ENCODE measurements around the gene ITFG1. TPM values are rescaled to one million over a fixed set of nuclear protein-coding genes. Genes with fewer than 3 reads are reported as not detected.

ITFG1 gene
- polyA plus RNA-seq, 3 donors, result 28.9 to 62.5 (median 35.3) TPM

DNA sequence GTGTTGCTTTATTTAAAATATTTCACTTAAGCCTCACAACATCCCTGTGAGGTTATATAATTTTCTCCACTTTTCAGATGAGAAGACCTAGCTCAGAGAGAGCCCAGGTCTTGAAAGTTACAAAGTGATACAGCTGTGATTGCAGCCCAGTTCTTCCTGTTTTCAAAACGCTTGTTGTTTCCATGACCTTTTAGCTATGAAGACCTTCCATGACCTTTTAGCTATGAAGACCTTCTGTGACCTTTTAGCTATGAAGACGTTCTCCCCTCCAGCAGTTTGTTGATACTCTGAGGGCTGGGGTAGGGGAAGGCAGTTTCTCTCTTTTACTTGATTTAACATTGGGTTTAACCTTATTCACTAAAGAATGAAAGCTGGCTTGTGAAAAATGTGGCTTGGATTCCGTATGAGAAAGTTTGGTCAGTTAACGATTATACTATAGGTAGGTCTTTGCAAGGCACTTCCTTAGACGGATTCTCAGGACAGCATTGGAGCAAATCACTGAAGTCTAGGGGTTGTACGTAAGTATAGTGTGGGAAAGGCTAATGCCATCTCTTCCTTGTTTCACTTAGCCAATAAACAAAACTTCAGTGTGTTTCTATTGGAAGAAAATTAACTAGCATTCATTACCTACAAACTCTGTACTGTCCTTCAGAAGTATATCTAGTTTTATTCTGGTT, 21.0 kb upstream of the ITFG1 start:
- Histone ChIP-seq H3K9ac (ENCODE audit: insufficient read depth, low read length, poor library complexity, severe bottlenecking) (no peak overlapping the region), H4K20me1 (ENCODE audit: insufficient read depth, low read length) (peaks cover 26% of the 10 kb centered on the region), H3K4me2 (replicated peaks; ENCODE audit: extremely low read depth, low read length, poor library complexity, severe bottlenecking) (no peak overlapping the region), H3K9me3 (replicated peaks in 1 of 2; ENCODE audit: control insufficient read depth in 1 of 2, insufficient read depth in 1 of 2, low read length in 2 of 2) (peaks cover 0 to 4% of the 10 kb centered on the region in 2 donors), H3K27ac (ENCODE audit: low read depth in 1 of 2, low read length in 2 of 2) (peak overlapping the region in 1 of 2 donors; percentile 4), H3K36me3 (replicated peaks in 1 of 2; ENCODE audit: control insufficient read depth in 1 of 2, insufficient read depth in 2 of 2, low read length in 2 of 2) (peaks cover 5 to 25% of the 10 kb centered on the region in 2 donors), H3K27me3 (ENCODE audit: control insufficient read depth in 2 of 2, insufficient read depth in 2 of 2, low read length in 2 of 2) (no peaks in the 10 kb centered on the region), H3K4me1 (ENCODE audit: control insufficient read depth in 1 of 2, insufficient read depth in 2 of 2, low read length in 2 of 2) (no peaks in the 10 kb centered on the region), H2AFZ (ENCODE audit: insufficient read depth, low read depth, low read length, poor library complexity, severe bottlenecking) (no peak overlapping the region), H3K4me3 (replicated peaks in 1 of 3; ENCODE audit: low read depth in 2 of 3, low read length in 3 of 3) (no peak overlapping the region), H3K79me2 (ENCODE audit: insufficient read depth, low read length) (peaks cover 80% of the 10 kb centered on the region)
- Mint-ChIP-seq H3K27ac (peak overlapping the region in 3 of 7 donors; percentile 13 to 74 (median 69)), H3K27me3 (ENCODE audit: low read depth in 3 of 3) (no peaks in the 10 kb centered on the region), H3K4me1 (peaks cover 9% of the 10 kb centered on the region), H3K9me3 (peaks cover 0 to 7% (median 0%) of the 10 kb centered on the region in 7 donors), H3K4me3 (no peak overlapping the region), H3K36me3 (peaks cover 22 to 26% of the 10 kb centered on the region in 2 donors)
- no peak for DNase-seq
- TF ChIP-seq, protein P1, sequence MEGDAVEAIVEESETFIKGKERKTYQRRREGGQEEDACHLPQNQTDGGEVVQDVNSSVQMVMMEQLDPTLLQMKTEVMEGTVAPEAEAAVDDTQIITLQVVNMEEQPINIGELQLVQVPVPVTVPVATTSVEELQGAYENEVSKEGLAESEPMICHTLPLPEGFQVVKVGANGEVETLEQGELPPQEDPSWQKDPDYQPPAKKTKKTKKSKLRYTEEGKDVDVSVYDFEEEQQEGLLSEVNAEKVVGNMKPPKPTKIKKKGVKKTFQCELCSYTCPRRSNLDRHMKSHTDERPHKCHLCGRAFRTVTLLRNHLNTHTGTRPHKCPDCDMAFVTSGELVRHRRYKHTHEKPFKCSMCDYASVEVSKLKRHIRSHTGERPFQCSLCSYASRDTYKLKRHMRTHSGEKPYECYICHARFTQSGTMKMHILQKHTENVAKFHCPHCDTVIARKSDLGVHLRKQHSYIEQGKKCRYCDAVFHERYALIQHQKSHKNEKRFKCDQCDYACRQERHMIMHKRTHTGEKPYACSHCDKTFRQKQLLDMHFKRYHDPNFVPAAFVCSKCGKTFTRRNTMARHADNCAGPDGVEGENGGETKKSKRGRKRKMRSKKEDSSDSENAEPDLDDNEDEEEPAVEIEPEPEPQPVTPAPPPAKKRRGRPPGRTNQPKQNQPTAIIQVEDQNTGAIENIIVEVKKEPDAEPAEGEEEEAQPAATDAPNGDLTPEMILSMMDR (IDR thresholded peaks at IDR 0.05), result no peak
- intact Hi-C loops (cut with micrococcal nuclease), result no loop called here
- 44% methylated on average over 1 of the region's 6 CpGs for whole genome bisulfite sequencing (ENCODE audit: insufficient coverage)

DNA sequence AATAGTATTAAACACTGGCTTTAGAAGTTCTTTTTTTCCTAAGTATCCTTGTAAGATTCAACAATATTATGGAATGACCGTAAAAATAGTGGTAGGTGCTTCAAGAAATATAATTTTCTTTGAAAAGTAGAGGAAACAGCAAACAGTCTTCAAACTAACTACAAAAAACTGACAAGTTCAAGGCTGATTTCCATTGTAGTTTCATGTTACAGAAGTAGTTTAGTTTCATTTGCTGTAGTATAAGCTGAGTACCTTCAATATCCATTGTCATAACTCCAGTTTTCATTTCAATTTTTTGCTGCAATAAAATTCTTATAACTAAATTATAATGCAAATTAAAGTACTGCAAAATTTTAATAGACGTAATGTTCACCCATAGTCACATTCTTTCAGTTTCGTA, 19.5 kb upstream of the ITFG1 start:
- Histone ChIP-seq H4K20me1 (ENCODE audit: insufficient read depth, low read length) (peaks cover 29% of the 10 kb centered on the region), H3K4me2 (replicated peaks; ENCODE audit: extremely low read depth, low read length, poor library complexity, severe bottlenecking) (no peak overlapping the region), H3K79me2 (ENCODE audit: insufficient read depth, low read length) (peaks cover 73% of the 10 kb centered on the region), H3K9ac (ENCODE audit: insufficient read depth, low read length, poor library complexity, severe bottlenecking) (no peak overlapping the region), H3K4me3 (replicated peaks in 1 of 3; ENCODE audit: low read depth in 2 of 3, low read length in 3 of 3) (no peak overlapping the region), H3K27ac (ENCODE audit: low read depth in 1 of 2, low read length in 2 of 2) (peak overlapping the region in 1 of 2 donors; percentile 12), H3K9me3 (replicated peaks in 1 of 2; ENCODE audit: control insufficient read depth in 1 of 2, insufficient read depth in 1 of 2, low read length in 2 of 2) (peaks cover 0 to under 1% of the 10 kb centered on the region in 2 donors), H2AFZ (ENCODE audit: insufficient read depth, low read depth, low read length, poor library complexity, severe bottlenecking) (no peak overlapping the region), H3K27me3 (ENCODE audit: control insufficient read depth in 2 of 2, insufficient read depth in 2 of 2, low read length in 2 of 2) (no peaks in the 10 kb centered on the region), H3K36me3 (replicated peaks in 1 of 2; ENCODE audit: control insufficient read depth in 1 of 2, insufficient read depth in 2 of 2, low read length in 2 of 2) (peaks cover 8 to 21% of the 10 kb centered on the region in 2 donors), H3K4me1 (ENCODE audit: control insufficient read depth in 1 of 2, insufficient read depth in 2 of 2, low read length in 2 of 2) (no peaks in the 10 kb centered on the region)
- H3K4me1 Mint-ChIP-seq, result peaks cover 9% of the 10 kb centered on the region
- no peak for DNase-seq
- intact Hi-C loops (cut with micrococcal nuclease), result no loop called here
- no peak overlapping the region for H3K27ac Mint-ChIP-seq
- no peaks in the 10 kb centered on the region for H3K27me3 Mint-ChIP-seq (ENCODE audit: low read depth in 3 of 3)
- H3K4me3 Mint-ChIP-seq, result no peak overlapping the region
- H3K36me3 Mint-ChIP-seq, result peaks cover 19% of the 10 kb centered on the region in 2 donors
- peaks cover 0 to 4% (median 0%) of the 10 kb centered on the region in 7 donors for H3K9me3 Mint-ChIP-seq
- TF ChIP-seq, protein P1 (IDR thresholded peaks at IDR 0.05), result no peak
- WGBS (ENCODE audit: insufficient coverage), result no CpG with 5 or more reads among the region's 3 CpGs

Data from CD14-positive monocyte (primary cell).